ENCODE results near the gene EVPLL. TPM values are rescaled to one million over a fixed set of nuclear protein-coding genes. Genes with fewer than 3 reads are reported as not detected.

Gene EVPLL
- total and polyA plus RNA-seq, 9 of the 15 experiments (the other 6 are each of a cell fraction or from before 2014, with no cell fraction given), result not detected

GRCh38 chr17:18363101-18364049 is 14.2 kb upstream of the EVPLL start, which contains the start of gene SHMT1 (continued):
- TF ChIP-seq THRB (CRISPR knock-in tag; conservative IDR thresholded peaks at IDR 0.05) (no peak), RBBP5 (IDR thresholded peaks at IDR 0.05; ENCODE audit: borderline replicate concordance, insufficient read depth, low read length, poor library complexity, severe bottlenecking) (no peak), HNRNPUL1 (IDR thresholded peaks at IDR 0.05; ENCODE audit: low read length) (no peak), PTBP1 (IDR thresholded peaks at IDR 0.05; ENCODE audit: low read depth, low read length) (no peak), ZFP1 (CRISPR knock-in tag; IDR thresholded peaks at IDR 0.05) (no peak), CBX1 (IDR thresholded peaks at IDR 0.05; ENCODE audit: low read depth) (no peak), SIX5 (IDR thresholded peaks at IDR 0.05; ENCODE audit: borderline replicate concordance in 1 of 2, insufficient read depth in 1 of 2, low read depth in 1 of 2, low read length in 2 of 2) (no peak), ZNF121 (CRISPR knock-in tag; conservative IDR thresholded peaks at IDR 0.05) (no peak), NCOA6 (IDR thresholded peaks at IDR 0.05) (no peak), IRF9 (tag; IDR thresholded peaks at IDR 0.05) (no peak), CBFA2T2 (conservative IDR thresholded peaks at IDR 0.05) (peak; percentile 39), ESRRA (IDR thresholded peaks at IDR 0.05; ENCODE audit: borderline replicate concordance, low read depth) (0 out of 2 replicates have a peak, but pooled peaks have one; percentile 32), KLF13 (tag; IDR thresholded peaks at IDR 0.05; ENCODE audit: borderline replicate concordance, low read depth) (no peak), SRF (CRISPR knock-in tag; IDR thresholded peaks at IDR 0.05) (peak in 1 of 2 experiments; percentile 63; a peak in 2 of 4 replicates), ZNF717 (CRISPR knock-in tag; IDR thresholded peaks at IDR 0.05) (no peak), ESRRB (CRISPR knock-in tag; IDR thresholded peaks at IDR 0.05; ENCODE audit: borderline replicate concordance) (no peak), ZNF146 (CRISPR knock-in tag; IDR thresholded peaks at IDR 0.05; ENCODE audit: unreplicated experiment) (no peak), KAT8 (IDR thresholded peaks at IDR 0.05; ENCODE audit: low read depth) (no peak), SLC30A9 (CRISPR knock-in tag; IDR thresholded peaks at IDR 0.05) (no peak), ZBTB34 (CRISPR knock-in tag; IDR thresholded peaks at IDR 0.05) (no peak), ATF4 (CRISPR knock-in tag; IDR thresholded peaks at IDR 0.05) (no peak), CBX2 (IDR thresholded peaks at IDR 0.05; ENCODE audit: insufficient read depth, low read length, poor library complexity, severe bottlenecking) (no peak), ZZZ3 (IDR thresholded peaks at IDR 0.05) (no peak)

All from K562 (cell line).